GM21447 (cell line): ENCODE data around the gene DPYSL3.
A peak's percentile ranks its signal among the peaks of the same experiment; 100 is the strongest.

ENCODE experiments used
- ATAC-seq: cut with Tn5 transposase; IDR thresholded peaks from one replicate; pipeline ENCODE4 v1.9.1; 2021; ENCODE audit not compliant: unreplicated experiment

The DPYSL3 gene

DNA sequence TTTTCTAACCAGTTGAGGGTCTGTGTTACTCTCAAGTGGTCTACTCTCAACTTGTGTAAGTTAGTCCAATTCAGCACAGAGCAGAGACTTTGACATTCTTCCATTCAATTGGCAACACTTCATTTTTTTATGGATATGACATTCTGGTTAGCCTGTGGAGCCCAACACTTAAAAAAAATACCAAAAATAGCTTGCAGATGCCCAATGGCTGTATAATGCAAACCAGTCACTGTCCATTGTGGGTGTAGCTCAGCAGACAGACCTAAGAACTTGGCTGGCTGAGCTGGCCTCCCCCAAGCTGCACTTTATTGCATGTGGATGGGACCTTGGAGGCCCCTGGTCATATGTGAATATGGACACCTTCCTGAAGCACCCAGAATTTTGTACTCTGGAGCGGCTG, 103.2 kb downstream of the DPYSL3 start:
- ATAC-seq = no peak

DNA sequence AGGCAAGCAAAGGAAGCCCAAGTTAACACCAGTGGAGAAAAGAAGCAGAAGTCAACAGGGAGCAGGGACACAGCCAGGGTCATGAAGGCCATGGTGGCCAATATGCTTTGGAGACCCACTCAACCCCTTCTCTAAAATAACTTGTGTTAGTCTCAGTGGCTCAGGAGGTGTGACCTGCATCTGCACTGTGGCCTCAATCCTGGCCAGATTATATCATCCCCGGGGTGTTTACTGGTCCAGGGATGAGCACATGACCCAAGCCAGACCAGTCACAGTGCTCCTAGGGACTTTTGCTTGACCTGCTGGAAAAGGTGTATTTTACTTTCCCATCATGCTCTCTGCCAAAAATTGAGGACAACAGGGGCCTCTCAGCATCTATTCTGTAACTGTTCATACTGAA, 105.2 kb downstream of the DPYSL3 start:
- peak; percentile 23 for ATAC-seq

DNA sequence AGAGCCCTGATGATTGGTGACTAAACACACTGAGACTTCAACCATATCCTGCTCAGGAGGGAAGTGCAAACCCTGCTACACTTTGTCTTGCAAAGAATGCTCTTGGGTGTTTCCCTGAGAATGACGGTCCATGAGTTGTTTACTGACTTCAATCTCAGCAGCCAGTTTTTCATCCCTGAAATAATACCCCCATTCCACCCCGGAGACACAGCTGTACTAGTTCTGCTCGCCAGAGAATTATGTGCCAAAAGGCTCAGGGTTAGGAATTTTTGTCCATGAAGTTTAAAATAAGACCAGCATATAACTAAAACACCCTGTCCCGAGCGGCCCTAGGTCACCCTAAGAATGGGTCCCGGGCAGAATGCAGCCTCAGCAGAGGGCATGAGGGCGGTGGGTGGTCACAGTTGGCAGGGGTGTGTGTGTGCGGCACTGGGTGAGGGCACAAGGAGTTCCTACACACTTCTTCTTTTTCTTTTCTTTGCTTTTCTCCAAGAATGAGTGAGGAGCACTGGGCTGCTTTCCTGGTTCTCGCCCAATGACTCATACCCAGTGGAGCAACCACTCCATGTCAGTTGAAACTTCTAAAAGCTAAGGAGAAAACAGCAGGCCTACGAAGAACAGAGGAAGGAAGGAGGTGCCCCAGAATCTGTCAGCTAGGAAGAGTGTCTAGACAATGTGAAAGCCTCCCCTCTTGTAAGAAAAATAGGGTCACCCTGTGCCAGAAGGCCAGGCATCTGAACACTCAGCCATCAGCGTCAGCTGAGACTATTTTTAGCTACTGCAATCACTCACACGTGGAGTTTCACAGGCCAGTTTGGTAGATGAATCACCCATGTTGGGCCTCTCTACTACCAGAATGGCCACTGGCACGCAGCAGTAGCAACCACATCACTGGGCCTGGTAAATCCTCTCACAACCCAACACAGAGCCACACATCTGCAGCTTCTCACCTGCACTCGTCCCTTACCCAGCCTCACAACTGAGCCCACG, 105.9 kb downstream of the DPYSL3 start:
- ATAC-seq = peak; percentile 91

DNA sequence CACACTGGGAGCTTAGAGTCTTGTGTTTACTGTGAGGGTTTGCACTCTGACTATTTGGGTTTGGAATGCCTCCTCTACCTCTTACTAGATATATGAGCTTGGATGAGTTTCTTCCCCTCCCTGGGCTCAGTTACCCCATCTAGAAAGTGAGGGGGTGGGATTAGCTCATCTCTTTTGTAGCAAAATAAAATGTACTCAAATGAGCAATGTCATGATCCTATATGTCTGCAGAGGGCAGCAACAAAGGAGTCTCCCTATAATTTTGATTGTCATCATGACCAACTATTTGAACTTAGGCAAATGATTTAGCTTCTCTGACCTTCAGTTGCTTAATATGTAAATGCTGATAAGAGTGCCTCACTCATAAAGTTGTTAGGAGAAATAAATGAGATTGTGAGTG, 109.0 kb downstream of the DPYSL3 start:
- no peak for ATAC-seq

DNA sequence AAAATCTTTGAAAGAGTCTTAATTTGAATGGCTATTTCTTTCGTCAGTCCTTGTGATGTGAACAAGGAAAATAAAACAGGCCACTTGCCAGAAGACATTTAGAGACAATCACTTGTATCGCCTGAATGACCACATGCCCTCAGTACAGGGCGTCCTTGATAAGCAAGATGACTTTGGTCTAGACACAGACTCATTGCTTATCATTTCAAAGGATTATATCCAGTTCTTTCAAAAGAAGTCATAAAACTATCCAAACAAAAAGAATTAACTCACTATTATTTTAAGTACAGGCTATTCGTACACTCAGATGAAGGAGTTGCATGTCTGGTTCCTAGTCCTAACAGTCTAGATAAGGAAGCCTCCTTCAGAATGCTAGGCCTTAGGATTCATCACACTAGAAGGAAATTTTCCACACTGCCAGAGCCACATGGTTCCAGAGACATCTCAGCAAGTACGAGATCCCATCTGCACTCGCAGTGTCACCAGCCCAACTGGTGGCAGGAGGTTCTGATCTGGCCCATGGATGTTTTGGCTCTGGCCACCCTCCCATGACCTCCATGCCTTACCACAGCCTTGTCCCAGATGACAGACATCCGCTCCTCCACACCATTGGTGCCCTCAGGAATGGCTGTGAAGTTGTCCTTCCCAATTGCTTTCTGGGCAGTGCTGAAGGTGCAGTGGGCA, 109.6 kb downstream of the DPYSL3 start:
- ATAC-seq = no peak

DNA sequence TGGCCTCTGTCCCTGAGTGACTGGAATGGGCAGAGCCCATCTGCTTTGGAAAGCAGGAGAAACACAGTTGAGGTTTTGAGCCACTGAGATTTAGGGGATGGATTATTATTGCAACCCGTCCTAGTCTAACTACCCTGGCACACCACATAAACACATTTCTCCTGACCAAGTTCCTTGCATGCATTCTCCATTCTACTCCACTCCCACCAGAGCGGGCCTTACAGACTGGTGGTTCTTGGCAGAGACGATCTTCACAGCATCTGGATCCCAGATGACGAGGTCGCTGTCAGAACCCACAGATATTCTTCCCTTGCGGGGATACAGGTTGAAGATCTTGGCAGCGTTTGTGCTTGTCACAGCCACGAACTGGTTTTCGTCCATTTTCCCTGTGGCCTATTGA, 111.0 kb downstream of the DPYSL3 start:
- no peak for ATAC-seq

DNA sequence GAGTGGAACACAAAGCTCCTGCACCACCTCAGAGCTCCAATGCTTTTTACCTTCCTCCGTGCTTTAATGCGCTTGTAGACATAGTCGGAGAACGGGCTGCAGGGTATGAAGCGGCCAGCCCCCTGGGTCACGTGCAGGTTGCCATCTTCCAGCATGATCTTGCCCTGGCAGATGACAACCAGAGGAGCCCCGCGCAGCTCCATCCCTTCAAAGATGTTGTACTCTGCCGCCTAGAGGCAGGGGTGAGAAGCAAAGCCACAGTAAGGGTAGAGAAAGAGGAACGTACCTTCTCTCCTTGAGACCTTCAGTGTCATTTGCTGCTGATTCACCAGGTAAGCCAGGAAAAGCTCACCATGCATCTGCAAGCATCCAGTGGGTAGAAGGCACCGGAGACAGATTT, 112.3 kb downstream of the DPYSL3 start:
- ATAC-seq = no peak

DNA sequence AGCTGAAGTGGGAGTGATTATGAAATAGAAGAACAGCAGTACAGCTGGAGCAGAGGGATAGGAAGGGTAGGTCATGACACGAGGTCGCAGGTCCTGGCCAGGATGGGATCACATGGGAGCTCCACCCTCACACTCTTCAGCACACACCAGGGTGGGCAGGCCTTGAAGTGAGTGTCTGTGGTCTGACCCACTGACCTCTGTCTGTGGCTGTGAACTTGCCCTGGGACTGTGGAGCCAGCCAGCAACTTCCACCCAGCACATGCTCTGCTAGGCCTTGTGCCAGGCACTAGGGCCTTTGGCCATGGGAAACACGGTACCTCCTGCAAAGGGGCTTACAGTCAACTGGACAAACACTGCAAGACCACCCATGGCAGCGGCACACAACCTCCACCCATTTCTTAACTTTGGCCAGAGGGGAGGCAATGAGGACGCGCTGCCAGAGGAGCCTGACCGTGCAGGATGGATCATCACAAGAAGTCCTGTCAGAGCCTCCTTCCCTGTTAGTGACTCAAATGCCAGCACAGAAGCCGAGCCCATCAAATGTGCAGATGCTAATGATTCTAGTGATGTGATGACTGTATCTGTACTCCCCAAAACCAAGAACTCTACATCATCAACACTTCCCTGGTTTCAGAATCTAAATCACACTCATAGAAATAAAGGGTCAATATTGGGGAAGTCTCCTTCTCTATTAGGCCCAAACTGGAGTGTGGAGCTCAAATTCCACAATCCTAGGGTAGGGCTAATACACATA, 113.6 kb downstream of the DPYSL3 start:
- ATAC-seq = no peak

DNA sequence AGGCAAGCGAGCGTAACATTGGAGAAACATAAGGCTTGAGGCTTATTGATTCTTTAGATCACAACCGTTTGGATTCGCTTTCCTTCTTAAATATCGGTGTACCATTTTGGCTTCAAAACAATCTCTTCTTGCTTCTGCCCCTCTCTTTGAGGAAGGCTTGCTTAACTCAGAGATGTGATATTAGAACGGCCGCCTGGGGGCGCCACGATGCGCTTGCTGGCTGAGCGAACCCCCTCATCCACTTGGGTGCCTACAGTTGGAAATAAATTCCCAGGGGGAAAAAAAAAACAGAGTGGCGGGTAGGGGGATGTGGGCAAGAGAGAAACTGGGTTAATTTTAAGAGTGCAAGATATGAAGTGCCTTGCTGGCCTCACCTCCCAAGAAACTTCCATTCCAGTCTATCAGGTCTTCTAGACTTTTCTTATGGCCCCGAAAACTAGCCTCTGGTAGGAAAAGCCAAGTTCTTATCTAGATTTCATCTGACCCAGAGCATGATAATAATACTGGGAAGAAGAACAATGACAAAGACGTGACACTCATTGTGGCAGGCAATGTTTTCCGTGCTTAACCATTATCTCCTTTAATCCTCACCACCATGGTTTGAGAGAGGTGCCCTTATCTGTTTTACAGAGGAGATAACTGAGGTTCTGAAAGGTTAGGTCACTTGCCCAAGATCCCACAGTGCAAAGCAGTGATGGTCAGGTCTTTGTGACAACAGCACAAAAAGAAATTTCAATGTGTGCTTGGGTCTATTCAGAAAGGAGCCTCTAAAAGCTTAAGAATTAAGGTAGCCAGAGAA, 115.8 kb downstream of the DPYSL3 start:
- ATAC-seq = no peak

DNA sequence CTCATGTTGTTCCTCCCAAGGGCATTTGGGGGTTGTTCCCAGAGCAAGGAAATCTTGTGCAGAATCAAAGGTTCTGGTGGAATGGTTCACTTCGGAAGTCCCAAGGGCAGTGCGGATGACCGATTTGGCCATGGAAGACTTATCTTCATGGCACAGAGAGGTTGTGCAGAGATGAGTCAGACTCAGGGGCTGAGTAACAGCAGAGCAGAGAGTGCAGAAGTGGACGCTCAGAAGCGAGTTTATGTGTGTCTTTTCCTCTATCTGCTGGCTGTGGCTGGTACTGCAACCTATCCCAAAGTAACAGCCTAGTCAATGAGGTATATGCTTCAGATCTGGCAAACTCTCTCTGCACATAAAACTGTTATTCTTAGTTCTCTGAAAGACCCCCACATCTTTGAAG, 118.1 kb downstream of the DPYSL3 start:
- ATAC-seq = no peak

DNA sequence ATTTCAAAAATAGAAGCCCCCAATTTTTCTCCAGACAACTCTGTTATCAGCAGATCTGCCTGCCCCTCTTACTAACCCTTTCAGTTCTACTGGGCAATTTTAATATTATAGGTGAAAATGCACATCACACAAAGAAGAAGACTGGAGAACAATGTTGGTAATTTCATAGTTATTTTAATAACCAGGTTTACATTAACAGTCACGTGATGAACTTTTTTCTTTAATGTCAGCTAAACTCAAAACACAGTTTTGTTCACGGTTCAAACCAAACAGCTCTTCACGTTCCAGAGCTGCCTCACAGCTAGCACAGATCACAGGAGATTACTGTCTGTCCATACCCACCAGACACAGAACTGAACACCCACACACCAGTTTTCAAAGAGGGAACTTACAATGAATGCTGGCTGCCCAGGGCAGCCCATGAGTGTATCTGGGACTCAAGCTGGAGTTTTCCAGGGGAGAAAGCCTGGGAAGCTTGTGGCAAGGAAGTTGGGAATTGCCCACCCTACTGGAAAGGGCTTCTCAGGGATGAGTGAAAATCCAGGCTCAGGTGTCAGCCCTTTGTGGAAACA, 119.1 kb downstream of the DPYSL3 start:
- no peak for ATAC-seq

DNA sequence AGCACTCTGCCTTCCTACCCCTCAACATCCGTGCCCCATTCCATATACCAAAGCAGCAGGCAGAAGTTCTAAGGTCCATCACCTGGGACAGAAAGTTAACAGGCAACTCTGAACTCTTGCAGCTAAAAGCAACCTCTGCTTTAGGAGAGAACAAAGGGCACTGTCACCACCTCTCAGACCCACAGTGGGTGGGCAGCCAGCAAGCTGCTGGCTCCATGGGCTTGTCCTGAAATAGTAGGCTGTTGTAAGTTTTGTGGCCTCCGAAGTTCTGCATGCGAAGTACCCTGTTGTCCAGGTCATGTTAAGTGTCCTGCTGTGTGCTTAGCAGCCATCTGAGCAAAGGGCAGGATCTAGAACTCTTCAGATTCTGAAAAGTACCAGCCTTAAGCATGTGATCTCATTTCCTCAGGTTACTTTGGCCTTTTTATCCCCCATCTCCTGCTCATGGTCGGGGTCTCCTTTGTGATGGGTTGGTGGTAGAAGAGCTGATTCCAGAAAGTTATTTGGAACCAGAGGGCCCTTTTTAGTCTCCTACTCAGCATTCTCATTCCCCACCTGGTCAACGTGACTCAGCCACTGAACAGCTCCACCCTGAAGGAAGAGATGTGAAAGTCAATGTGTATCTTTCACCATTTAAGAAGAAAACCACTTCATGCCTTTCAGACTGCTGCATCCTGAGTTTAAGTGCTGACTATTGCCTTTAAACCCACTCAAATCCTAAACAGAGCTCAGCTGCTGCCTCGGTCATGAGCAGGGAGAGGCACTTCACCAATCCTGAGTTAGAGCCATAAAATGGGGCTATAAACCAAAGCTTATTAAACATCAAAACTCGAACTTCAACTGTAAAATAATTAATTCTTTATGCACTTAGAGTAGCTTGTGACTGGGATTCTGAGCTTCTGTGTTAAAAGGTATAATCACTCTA, 121.4 kb downstream of the DPYSL3 start:
- no peak for ATAC-seq

DNA sequence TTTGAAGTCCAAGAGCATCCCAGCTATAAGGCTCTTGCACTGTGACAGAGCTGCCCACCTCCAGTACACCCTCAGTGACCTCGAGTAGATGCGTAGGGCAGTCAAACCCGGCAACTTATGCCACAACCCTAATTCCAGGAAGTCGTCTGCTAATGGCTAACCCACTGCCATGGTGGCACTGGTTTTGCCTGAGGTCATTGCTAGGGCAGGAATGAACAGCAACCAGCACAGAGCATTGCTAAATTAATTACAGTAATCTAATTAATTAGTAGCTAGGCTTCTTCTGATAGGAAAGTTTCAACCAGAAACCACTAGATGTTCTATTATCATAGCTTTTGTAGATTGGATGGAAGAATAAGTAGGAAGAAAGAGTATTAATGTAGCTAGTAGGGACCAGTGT, 122.8 kb downstream of the DPYSL3 start:
- ATAC-seq = no peak

DNA sequence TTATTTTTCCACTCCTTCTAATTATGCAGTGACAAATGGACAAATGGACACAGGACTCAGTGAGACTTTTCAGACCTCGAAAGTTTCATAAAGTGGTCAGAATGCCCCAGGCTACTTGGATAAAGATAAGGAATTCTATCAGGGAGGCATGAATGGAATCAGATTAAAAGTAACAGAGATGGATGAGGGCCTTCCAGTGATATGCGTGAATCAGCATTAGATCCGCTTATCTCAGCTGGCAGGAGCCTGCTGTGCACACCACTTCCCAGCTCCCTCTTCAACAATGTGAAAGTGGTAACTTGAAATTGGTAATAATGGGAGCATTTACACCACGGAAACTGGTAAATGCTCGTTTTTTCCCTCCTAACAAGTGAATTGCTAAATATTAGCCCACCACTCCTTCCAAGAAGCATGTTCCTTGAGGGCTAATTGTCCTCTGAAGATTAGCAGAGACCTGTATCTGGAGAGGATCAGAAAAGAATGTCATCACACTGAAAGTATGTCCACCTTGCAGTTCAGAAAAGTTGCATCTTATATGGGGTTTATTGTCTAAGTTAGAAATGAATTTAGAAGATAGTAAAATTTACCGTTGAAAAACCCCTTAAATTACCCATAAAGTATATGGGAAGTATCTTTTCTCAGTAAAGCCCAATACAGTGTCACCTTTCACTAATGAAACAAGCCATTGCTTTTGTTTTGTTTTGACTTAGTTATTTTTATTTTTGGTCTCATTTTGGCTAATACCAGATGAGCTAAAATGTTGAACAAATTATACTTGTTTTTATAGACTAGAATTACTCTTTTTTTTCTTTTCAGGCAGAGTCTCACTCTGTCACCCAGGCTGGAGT, 125.3 kb downstream of the DPYSL3 start:
- no peak for ATAC-seq

DNA sequence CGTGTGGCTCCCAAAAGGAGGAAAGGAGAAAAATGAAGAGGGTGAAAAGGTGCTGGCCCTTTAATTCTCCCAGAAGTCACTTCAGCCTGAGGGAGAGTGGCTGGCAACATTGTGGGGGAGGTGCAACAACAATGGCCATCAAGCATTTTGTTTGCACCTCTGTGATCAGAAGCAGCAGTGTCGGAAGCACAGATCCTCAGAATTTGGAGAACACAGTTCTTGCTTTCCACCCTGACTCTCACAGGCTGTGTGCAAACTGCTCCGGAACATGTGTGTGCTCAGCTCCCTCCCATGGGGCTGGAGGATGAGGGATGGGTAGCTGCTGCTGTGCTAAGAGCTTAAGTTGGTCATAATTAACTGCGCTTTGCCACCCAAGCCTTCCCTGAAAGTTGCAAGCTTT, 127.1 kb downstream of the DPYSL3 start:
- ATAC-seq = no peak

DNA sequence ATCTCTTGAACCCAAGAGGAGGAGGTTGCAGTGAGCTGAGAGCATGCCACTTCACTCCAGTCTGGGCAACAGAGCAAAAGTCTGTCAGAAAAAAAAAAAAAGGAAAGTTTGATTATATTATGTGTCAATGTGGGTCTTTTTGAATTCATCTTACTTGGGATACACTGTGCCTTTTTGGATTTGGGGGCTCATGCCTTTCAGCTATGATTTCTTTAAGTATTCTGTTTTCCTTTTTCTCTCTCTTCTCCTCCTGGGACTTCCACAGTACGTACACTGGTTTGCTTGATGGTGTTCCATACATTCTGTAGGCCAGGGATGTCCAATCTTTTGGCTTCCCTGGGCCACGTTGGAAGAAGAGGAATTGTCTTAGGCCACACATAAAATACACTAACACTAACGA, 128.3 kb downstream of the DPYSL3 start:
- no peak for ATAC-seq

DNA sequence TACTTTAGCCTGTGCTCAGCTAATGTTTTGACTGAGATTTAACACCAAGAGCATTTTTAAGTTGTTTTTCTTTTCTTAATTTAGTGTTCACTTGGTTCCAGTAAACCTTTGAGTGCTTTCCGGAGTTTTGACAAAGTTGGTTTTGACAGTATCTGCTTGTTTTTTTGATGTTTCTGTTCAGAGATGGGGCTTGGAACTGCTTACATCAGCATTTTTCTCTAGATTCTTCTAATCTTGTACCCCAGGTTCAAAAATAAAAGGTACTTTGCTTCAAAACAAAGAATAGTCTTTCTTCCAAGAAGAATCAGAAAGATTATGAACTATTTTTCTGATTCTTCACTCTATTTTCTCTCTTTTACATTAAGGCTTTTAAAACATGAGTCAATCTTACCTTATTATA, 132.2 kb downstream of the DPYSL3 start:
- no peak for ATAC-seq

DNA sequence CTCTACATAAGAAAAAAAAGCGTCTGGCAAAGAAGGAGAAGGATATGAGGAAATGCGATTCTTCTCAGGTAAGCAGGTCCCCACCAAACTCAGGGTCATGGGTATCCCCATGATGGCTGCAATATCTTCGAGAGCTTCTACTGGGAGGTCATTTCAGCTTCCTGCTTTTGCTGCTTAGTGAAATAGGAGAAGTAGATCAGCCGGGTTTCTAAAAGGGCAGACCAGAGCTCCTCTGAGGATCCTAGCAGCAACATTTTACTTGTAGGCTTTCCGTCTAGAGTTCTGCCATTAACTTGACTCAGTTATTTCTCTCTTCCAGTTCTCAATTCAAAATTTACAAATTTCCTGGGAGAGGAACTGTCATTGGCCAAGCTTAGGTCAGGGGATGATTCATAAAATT, 134.7 kb downstream of the DPYSL3 start:
- ATAC-seq = no peak
